HG03196 (cell line): ENCODE measurements around the gene CD58.

Experiments used
- ATAC-seq: cut with Tn5 transposase; IDR thresholded peaks from one replicate; pipeline ENCODE4 v1.9.1; 2021; ENCODE audit not compliant: unreplicated experiment

CD58 gene

DNA sequence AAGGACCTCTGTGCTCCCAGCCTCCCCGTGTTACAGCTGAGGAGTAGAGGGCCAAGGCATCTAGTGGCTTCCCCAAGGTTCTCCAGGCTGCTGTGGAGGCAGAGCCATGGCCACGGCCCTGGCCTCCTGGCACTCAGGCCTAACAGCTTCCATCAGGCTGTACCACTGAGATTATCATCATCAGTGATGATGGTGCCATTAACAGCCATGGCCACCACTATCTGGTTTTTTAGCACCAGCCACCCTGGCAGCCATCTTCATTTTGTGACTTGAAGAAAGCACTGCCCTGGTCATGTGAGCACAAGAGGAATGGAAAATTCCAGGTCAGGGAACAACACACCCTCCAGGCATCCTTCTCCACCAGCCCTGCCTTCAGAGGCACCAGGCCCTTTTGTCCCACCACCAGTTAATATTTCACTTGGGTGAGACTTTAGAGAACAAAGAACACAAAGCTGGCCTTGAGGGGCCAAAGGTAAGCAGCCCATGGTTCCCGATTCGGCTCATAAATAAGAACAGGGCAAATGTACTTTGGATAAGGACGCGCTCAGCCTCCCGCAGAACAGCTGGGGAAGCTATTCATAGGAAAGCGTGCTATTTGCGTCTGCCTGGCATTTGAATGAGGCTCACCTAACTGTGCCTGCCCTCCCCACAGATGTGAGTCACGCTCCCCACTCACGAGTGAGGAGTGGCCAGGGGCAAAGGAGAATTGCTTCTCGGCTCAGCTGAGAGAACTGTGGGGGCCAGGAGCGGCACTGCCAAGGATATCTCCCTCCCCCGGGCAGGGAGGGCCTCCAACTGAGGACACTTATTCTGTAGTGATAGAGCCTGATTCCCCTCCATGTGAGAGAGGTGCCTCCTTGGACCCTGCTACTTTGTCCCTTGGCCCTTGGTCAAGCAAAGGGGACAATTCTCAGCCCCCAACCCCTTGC, 95.6 kb downstream of the CD58 start:
- ATAC-seq: no peak

DNA sequence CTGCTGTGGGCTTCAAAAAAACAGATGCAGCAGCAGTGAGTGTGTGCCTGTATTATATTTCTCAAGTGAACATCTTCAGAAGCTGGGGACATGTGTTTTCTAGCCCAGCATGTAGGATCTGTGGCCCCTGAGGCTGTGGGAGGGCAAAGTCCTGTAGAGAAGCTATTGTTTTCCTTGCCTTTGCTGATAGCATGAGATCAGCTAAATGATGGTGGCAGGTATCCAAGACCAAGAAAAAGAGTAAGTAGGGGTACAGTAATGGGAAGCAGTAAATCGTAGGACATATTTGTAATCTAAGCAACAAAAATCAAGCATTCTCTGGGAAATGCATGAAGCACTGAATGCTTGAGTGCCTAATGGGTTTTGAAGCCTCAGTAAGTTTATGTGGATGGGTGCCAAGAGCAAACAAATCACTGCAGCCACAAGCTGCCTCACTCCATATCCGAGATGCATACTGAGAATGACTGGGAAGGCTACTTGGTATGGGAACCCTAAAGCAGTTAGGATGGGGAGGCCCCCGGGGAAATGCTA, 98.3 kb downstream of the CD58 start:
- no peak for ATAC-seq

DNA sequence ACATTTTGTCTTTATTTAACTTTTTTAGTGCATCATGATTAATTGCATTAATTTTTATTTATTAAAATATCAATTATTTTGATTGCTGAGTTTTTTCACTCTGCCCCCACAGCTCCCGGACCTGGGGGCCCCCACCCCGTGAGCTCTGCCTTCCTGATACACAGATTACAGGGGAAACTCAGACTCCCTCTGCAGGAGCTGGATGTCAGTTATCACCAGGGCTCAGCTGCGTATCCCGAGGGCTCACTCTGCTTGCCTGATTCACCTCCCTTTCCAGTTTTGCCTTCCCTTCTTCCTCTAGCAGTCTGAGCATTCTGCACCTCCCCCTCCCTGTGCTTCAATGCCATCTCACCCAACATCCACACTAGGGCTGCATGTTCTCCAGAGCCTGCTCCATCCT, 99.6 kb downstream of the CD58 start:
- ATAC-seq: no peak

DNA sequence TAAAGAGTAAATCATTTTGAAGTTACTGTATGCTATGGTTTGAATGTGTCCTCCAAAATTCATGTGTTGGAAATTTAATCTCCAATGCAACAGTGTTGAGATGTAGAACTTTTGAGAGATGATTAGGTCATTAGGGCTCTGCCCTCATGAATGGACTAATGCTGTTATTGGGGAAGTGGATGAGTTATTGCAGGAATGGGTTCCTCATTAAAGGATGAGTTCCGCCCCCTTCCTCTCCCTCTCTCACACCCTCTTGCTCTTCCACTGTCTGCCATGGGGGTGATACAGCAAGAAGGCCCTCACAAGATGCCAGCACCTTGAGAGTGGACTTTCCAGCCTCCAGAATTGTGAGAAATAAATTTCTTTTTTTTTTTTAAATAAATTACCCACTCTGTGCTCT, 100.2 kb downstream of the CD58 start:
- ATAC-seq: no peak

DNA sequence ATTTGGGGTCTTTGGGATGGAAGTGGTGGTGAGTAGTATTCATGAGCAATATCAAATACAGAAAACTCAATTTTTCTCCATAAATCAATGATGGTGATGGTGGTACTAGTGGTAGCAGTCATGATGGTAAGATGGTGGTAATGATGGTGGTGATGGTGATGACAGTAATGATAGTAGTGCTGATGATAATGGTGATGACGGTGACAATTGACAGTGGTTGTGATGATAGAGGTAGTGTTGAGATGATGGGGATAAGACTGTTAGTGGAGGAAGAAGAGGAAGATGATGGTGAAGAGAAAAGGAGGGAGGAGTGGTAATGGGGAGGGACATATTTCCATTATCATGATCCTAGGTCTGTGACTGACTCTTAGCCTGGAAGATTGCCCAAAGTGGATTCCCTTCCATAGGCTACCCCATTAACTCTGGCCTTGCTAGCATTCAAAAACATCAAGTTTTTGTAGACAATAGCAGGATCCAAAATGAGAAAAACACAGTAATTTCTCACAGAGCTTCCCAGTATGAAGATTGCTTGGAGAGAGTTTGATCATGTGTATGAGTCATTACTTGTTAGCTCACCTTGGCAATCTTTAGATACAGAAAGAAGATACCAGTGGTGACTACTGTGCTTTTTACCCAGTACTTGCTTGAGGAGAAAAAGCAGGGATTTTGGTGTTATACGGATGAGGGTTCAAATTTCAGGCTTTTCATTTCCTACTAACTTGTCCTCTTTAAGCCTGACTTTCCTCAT, 103.8 kb downstream of the CD58 start:
- ATAC-seq: no peak

DNA sequence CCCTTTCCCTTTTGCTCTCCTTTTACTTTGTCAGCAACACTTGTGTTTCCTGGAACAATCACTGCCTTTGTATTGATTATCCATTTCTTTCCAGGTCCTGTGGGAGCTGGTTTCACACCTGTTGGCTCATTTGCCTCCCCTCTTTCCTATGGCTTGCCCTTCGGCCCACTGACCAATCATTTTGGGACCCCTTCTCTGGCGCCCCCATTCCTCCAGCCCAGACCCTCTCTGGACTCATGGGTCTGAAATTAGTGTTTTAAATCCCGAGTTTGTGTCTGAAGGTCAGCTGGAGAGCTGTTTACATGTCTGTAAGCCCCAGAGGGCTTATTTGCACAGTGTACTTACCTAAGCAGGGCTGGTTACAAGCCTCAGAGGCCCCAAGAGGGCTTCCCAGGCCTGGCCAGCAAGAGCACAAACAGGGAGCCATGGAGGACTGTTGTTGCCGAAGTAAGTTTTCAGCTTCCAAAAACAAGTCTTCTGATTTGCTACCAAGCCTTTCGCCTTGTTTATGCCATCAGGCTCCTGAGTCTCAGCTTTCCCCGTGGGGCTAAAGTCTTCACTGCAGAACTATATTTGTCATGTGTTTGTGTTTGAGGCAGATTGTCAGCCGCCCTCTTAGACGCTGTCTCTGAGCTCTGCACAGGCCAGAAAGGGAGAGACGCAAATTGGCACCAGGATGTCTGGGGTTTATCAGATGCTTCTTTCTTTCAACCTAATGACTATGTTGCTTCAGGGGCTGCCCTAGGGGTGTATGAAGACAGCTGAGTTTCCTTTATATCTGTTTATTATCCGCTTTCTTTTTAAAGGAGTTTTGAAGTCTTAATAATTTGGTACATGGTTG, 104.8 kb downstream of the CD58 start:
- no peak for ATAC-seq

DNA sequence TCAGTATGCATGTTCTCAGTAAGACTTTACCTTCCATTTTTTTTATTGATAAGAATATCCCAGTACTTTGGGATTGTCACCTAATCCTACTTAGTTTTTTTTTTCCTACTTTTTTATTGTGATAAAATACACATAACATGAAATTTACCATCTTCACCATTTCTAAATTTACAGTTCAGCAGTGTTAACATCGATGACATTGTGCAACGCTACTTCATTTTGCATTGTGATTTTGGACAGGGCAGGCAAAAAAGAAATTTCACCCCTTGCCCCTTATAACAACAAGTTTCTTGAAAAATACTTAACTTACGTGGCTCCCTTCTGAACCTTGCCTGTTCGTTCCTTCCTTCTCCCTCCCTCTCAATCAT, 105.4 kb downstream of the CD58 start:
- no peak for ATAC-seq
